Panc1 (cell line): ENCODE measurements around the gene ZMIZ2. TPM values are rescaled to one million over a fixed set of nuclear protein-coding genes. Genes with fewer than 3 reads are reported as not detected.
"Not testable (repeated sequence)": the region's sequence is repeated elsewhere in the genome, so short reads cannot be mapped to it uniquely, and the experiment has no call there.

ENCODE experiments used
- ATAC-seq: fragments of 200-7000 bp; cut with Tn5 transposase; 2 replicates; pipeline ENCODE4 v1.9.1; 2020; ENCODE audit warnings: mild to moderate bottlenecking, moderate library complexity
- BruUV-seq: library from RNA; stranded (reverse); fragments of 400-500 nt; replicated peaks from 2 replicates; lab custom pipeline; 2021; lab: Mats Ljungman, UMichigan
- CTCF ChIA-PET: fragments of 300-600 bp; sonication (Branson Sonifier 250); formaldehyde crosslinking; loops from one replicate; lab custom pipeline; 2022; ENCODE audit warnings: antibody characterized with exemption; lab: Charles Lee
- POLR2A ChIA-PET: fragments of 300-600 bp; sonication (Branson Sonifier 250); formaldehyde crosslinking; loops from one replicate; lab custom pipeline; 2022; ENCODE audit warnings: antibody characterized with exemption; lab: Charles Lee
- DNase-seq: peaks from one replicate; pipeline ENCODE4 v3.0.0-alpha.2; 2010; ENCODE audit warnings: low read depth, low spot score
- H3K27ac ChIP-seq: 2 replicates; pipeline ENCODE4 v1.5.1; 2011; ENCODE audit warnings: mild to moderate bottlenecking, low read length, inconsistent platforms
- H3K27me3 ChIP-seq: fragments of 200-500 bp; sonication (Bioruptor generic); 2 replicates; pipeline ENCODE4 v1.6.0; 2014; ENCODE audit warnings: low read length, inconsistent platforms; ENCODE audit not compliant: control insufficient read depth, insufficient read depth
- H3K36me3 ChIP-seq: fragments of 200-500 bp; sonication (Bioruptor generic); 2 replicates; pipeline ENCODE4 v1.5.1; 2014; ENCODE audit warnings: inconsistent platforms, mild to moderate bottlenecking, low read length, moderate library complexity; ENCODE audit not compliant: control insufficient read depth, insufficient read depth
- H3K4me1 ChIP-seq: 2 replicates; pipeline ENCODE4 v1.5.1; 2011; ENCODE audit warnings: inconsistent platforms, mild to moderate bottlenecking, low read length, moderate library complexity; ENCODE audit not compliant: control insufficient read depth, insufficient read depth
- H3K4me3 ChIP-seq, 2 experiments: 2 replicates each; pipeline ENCODE4 v1.5.1; 2011 to 2012; ENCODE audit warnings: low read depth in 2 of 2, low read length in 2 of 2, mild to moderate bottlenecking in 2 of 2, inconsistent platforms in 1 of 2, moderate library complexity in 1 of 2
- H3K9me3 ChIP-seq: fragments of 200-500 bp; sonication (Bioruptor generic); 2 replicates; pipeline ENCODE4 v1.5.1; 2014; ENCODE audit warnings: low read depth, mild to moderate bottlenecking, inconsistent platforms, low read length, moderate library complexity; ENCODE audit not compliant: control insufficient read depth, insufficient read depth
- POLR2AphosphoS5 ChIP-seq: IDR thresholded peaks from 2 replicates; pipeline ENCODE4 v1.6.1; 2012; ENCODE audit warnings: mild to moderate bottlenecking, low read depth, low read length, moderate library complexity
- SIN3A ChIP-seq: IDR thresholded peaks from 2 replicates; pipeline ENCODE4 v1.6.1; 2012; ENCODE audit warnings: low read depth, mild to moderate bottlenecking, low read length, moderate library complexity, borderline replicate concordance; ENCODE audit not compliant: insufficient read depth
- TCF7L2 ChIP-seq: IDR thresholded peaks from 2 replicates; pipeline ENCODE4 v1.6.1; 2011; ENCODE audit warnings: mild to moderate bottlenecking, low read depth, low read length, inconsistent platforms
- in situ Hi-C: cut with HindIII; loops from 2 replicates; pipeline ENCODE4 v1.10.0; 2016; ENCODE audit warnings: low sequenced_read_pairs, low pct_unique_long_range_greater_than_20kb
- intact Hi-C: fragments of 100-400 bp; cut with micrococcal nuclease; formaldehyde crosslinking; loops from one replicate; pipeline ENCODE4 v1.10.0; 2022; ENCODE audit not compliant: unreplicated experiment
- total RNA-seq: library from RNA; stranded (reverse); gene quantifications from one replicate; pipeline ENCODE4 v1.2.1, GENCODE V29; 2021; ENCODE audit not compliant: unreplicated experiment
- TF ChIP-seq, protein P1 (sequence below): fragments of 450-650 bp; IDR thresholded peaks from 2 replicates; pipeline ENCODE4 v1.5.1; 2017; ENCODE audit warnings: mild to moderate bottlenecking
- TF ChIP-seq, protein P2 (sequence below), 2 experiments: IDR thresholded peaks; 2 replicates each; pipeline ENCODE4 v1.6.1; 2011 to 2012; ENCODE audit warnings: low read depth in 2 of 2, control low read depth in 1 of 2, low read length in 1 of 2, mild to moderate bottlenecking in 1 of 2, moderate library complexity in 1 of 2; ENCODE audit not compliant: insufficient read depth in 1 of 2

The ZMIZ2 gene
- total RNA-seq, 1 experiment from 2014 or later: 137 TPM

DNA sequence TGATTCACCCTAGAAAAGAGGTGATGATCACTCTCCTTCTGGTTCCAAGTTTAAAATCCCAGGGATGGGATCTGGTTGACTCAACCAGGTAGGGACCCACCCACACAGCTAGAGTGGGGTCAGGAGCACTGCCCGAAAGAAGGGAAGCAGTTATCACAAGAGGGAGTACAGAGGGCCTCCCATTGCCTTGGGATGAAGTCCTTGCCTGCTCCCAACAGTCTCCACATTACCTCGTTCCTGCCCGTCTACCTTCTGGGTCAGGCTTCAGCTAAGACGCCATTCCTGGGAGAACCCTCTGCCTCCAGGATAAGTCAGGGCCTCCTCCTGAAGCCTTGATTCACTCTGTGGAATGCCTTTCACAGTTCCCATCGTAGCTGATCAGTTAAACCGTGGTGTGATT, 23.8 kb downstream of the ZMIZ2 start:
- BruUV-seq: no TSS peak
- in situ Hi-C loops (no loop called here), intact Hi-C loops (no loop called here)
- Histone ChIP-seq H3K36me3 (no peaks in the 10 kb centered on the region), H3K9me3 (no peaks in the 10 kb centered on the region), H3K27ac (no peak overlapping the region), H3K4me3 (no peak overlapping the region), H3K4me1 (peaks cover 26% of the 10 kb centered on the region), H3K27me3 (no peaks in the 10 kb centered on the region)
- ATAC-seq: no peak
- TF ChIP-seq TCF7L2: no peak
- TF ChIP-seq, protein P1, sequence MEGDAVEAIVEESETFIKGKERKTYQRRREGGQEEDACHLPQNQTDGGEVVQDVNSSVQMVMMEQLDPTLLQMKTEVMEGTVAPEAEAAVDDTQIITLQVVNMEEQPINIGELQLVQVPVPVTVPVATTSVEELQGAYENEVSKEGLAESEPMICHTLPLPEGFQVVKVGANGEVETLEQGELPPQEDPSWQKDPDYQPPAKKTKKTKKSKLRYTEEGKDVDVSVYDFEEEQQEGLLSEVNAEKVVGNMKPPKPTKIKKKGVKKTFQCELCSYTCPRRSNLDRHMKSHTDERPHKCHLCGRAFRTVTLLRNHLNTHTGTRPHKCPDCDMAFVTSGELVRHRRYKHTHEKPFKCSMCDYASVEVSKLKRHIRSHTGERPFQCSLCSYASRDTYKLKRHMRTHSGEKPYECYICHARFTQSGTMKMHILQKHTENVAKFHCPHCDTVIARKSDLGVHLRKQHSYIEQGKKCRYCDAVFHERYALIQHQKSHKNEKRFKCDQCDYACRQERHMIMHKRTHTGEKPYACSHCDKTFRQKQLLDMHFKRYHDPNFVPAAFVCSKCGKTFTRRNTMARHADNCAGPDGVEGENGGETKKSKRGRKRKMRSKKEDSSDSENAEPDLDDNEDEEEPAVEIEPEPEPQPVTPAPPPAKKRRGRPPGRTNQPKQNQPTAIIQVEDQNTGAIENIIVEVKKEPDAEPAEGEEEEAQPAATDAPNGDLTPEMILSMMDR: no peak
- TF ChIP-seq SIN3A: no peak
- TF ChIP-seq POLR2AphosphoS5: no peak
- TF ChIP-seq, protein P2, sequence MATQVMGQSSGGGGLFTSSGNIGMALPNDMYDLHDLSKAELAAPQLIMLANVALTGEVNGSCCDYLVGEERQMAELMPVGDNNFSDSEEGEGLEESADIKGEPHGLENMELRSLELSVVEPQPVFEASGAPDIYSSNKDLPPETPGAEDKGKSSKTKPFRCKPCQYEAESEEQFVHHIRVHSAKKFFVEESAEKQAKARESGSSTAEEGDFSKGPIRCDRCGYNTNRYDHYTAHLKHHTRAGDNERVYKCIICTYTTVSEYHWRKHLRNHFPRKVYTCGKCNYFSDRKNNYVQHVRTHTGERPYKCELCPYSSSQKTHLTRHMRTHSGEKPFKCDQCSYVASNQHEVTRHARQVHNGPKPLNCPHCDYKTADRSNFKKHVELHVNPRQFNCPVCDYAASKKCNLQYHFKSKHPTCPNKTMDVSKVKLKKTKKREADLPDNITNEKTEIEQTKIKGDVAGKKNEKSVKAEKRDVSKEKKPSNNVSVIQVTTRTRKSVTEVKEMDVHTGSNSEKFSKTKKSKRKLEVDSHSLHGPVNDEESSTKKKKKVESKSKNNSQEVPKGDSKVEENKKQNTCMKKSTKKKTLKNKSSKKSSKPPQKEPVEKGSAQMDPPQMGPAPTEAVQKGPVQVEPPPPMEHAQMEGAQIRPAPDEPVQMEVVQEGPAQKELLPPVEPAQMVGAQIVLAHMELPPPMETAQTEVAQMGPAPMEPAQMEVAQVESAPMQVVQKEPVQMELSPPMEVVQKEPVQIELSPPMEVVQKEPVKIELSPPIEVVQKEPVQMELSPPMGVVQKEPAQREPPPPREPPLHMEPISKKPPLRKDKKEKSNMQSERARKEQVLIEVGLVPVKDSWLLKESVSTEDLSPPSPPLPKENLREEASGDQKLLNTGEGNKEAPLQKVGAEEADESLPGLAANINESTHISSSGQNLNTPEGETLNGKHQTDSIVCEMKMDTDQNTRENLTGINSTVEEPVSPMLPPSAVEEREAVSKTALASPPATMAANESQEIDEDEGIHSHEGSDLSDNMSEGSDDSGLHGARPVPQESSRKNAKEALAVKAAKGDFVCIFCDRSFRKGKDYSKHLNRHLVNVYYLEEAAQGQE (IDR thresholded peaks at IDR 0.05; ENCODE audit: insufficient read depth in 1 of 2, low read depth in 2 of 2, low read length in 1 of 2): no peak
- POLR2A ChIA-PET: no interaction called here
- DNase-seq: no peak
- CTCF ChIA-PET: interaction anchor here (0.7 kb wide), 1 partner anchor 375 kb away, joined by 6 read pairs; no protein-coding TSS in a partner anchor

DNA sequence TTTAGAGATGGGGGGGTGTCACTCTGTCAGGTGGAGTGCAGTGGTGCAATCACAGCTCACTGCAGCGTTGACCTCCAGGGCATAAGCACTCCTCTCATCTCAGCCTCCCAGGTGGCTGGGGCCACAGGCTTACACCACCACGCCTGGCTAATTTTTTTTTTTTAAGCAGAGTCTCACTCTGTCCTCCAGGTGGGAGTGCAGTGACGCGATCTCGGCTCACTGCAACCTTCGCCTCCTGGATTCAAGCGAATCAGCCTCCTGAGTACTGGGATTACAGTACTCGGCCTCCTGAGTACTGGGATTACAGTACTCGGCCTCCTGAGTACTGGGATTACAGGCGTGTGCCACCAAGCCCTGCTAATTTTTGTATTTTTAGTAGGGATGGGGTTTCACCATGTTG, 24.2 kb downstream of the ZMIZ2 start:
- Histone ChIP-seq H3K36me3 (no peaks in the 10 kb centered on the region), H3K27ac (no peak overlapping the region), H3K4me1 (peaks cover 23% of the 10 kb centered on the region), H3K27me3 (no peaks in the 10 kb centered on the region), H3K9me3 (no peaks in the 10 kb centered on the region), H3K4me3 (no peak overlapping the region)
- DNase-seq (no peak), ATAC-seq (no peak)
- ChIA-PET CTCF (interaction anchor here (0.7 kb wide), 1 partner anchor 375 kb away, joined by 6 read pairs; no protein-coding TSS in a partner anchor), POLR2A (no interaction called here)
- intact Hi-C loops (no loop called here), in situ Hi-C loops (no loop called here)
- BruUV-seq: no TSS peak
- TF ChIP-seq, protein P2 (IDR thresholded peaks at IDR 0.05; ENCODE audit: insufficient read depth in 1 of 2, low read depth in 2 of 2, low read length in 1 of 2): no peak
- TF ChIP-seq, protein P1: no peak
- no peak for TF ChIP-seq TCF7L2
- no peak for TF ChIP-seq SIN3A
- no peak for TF ChIP-seq POLR2AphosphoS5

DNA sequence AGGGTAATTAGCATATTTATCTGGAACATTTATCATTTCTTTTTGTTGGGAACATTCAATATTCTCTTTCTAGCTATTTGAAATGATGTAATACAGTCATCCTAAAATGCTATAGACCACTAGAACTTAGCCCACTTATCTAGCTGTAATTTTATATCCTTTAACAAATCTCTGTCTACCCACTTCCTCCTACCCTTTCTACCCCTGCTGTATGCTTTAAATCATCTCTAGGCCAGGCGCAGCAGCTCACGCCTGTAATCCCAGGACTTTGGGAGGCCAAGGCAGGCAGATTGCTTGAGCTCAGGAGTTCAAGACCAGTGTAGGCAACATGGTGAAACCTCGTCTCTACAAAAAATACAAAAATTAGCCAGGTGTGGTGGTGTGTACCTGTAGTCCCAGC, 25.8 kb downstream of the ZMIZ2 start:
- DNase-seq, H3K27me3 ChIP-seq, intact Hi-C loops, H3K36me3 ChIP-seq, H3K4me1 ChIP-seq, ATAC-seq, POLR2A ChIA-PET, in situ Hi-C loops, H3K9me3 ChIP-seq, H3K4me3 ChIP-seq, H3K27ac ChIP-seq, BruUV-seq: not testable (repeated sequence)
- CTCF ChIA-PET: interaction anchor here (0.7 kb wide), 1 partner anchor 143 kb away, joined by 3 read pairs; no protein-coding TSS in a partner anchor
